ENCODE data around the gene VDAC2.
A peak's percentile ranks its signal among the peaks of the same experiment; 100 is the strongest.
"Not testable (repeated sequence)": the region's sequence is repeated elsewhere in the genome, so short reads cannot be mapped to it uniquely, and the experiment has no call there.

Gene VDAC2

GRCh38 chr10:75201793-75202307, 8.7 kb upstream of the VDAC2 start:
- H3K4me3 ChIP-seq (replicated peaks in 1 of 2; ENCODE audit: low read depth in 2 of 2, low read length in 2 of 2): no peak overlapping the region
- no peak for DNase-seq (ENCODE audit: low read depth in 2 of 2)
- TF ChIP-seq CTCF (IDR thresholded peaks at IDR 0.05; ENCODE audit: low read depth, low read length): no peak

GRCh38 chr10:75202321-75203045, 8.1 kb upstream of the VDAC2 start:
- TF ChIP-seq CTCF (IDR thresholded peaks at IDR 0.05; ENCODE audit: low read depth, low read length): no peak
- peak; percentile 75 to 80 for DNase-seq (ENCODE audit: low read depth in 2 of 2)
- no peak overlapping the region for H3K4me3 ChIP-seq (replicated peaks in 1 of 2; ENCODE audit: low read depth in 2 of 2, low read length in 2 of 2)

- not testable (repeated sequence) for H3K4me3 ChIP-seq (replicated peaks in 1 of 2; ENCODE audit: low read depth in 2 of 2, low read length in 2 of 2); DNase-seq (ENCODE audit: low read depth in 2 of 2)
These were observed 7.5 kb upstream of the VDAC2 start for GRCh38 chr10:75203046-75203620.

GRCh38 chr10:75203724-75204123, 6.9 kb upstream of the VDAC2 start:
- no peak for TF ChIP-seq CTCF (IDR thresholded peaks at IDR 0.05; ENCODE audit: low read depth, low read length)
- H3K4me3 ChIP-seq (replicated peaks in 1 of 2; ENCODE audit: low read depth in 2 of 2, low read length in 2 of 2): no peak overlapping the region
- no peak for DNase-seq (ENCODE audit: low read depth in 2 of 2)

GRCh38 chr10:75205908-75206307, 4.7 kb upstream of the VDAC2 start:
- H3K4me3 ChIP-seq (replicated peaks in 1 of 2; ENCODE audit: low read depth in 2 of 2, low read length in 2 of 2): no peak overlapping the region
- no peak for DNase-seq (ENCODE audit: low read depth in 2 of 2)
- TF ChIP-seq CTCF (IDR thresholded peaks at IDR 0.05; ENCODE audit: low read depth, low read length): no peak

GRCh38 chr10:75206638-75207037, 4.0 kb upstream of the VDAC2 start:
- DNase-seq (ENCODE audit: low read depth in 2 of 2); H3K4me3 ChIP-seq (replicated peaks in 1 of 2; ENCODE audit: low read depth in 2 of 2, low read length in 2 of 2): not testable (repeated sequence)

- H3K4me3 ChIP-seq (replicated peaks in 1 of 2; ENCODE audit: low read depth in 2 of 2, low read length in 2 of 2): no peak overlapping the region
- no peak for DNase-seq (ENCODE audit: low read depth in 2 of 2)
These were observed 3.3 kb upstream of the VDAC2 start for GRCh38 chr10:75207079-75207856.

More at GRCh38 chr10:75207079-75207856, 3.3 kb upstream of the VDAC2 start:
- TF ChIP-seq CTCF (IDR thresholded peaks at IDR 0.05; ENCODE audit: low read depth, low read length): no peak
